Body of pancreas (tissue), 4 donors: ENCODE results near the gene TMEM181. TPM values are rescaled to one million over a fixed set of nuclear protein-coding genes. Genes with fewer than 3 reads are reported as not detected.
"Not testable (repeated sequence)": the region's sequence is repeated elsewhere in the genome, so short reads cannot be mapped to it uniquely, and the experiment has no call there.

ENCODE experiments used
- ATAC-seq: fragments of 150-250 bp; one replicate; pipeline ENCODE4 v1.9.1; 2016
- DNase-seq, 4 donors: peaks; one replicate each; pipeline ENCODE4 v3.0.0-alpha.2; 2019
- H3K27ac ChIP-seq, 4 donors: fragments of 200-600 bp; sonication (generic); 1 replicate in 3 of 4; 2 replicates in 1 of 4; pipeline versions ENCODE4 v1.5.1 to v1.6.1; 2016 to 2019; ENCODE audit warnings: mild to moderate bottlenecking in 1 of 4, mixed read lengths in 1 of 4, moderate library complexity in 1 of 4
- H3K27me3 ChIP-seq, 2 donors: fragments of 200-600 bp; sonication (generic); one replicate each; pipeline ENCODE4 v1.6.0; 2016; ENCODE audit warnings: mild to moderate bottlenecking in 1 of 2
- H3K36me3 ChIP-seq, 2 donors: fragments of 200-600 bp; sonication (generic); replicated peaks in 1 of 2; 2 replicates each; pipeline ENCODE4 v1.5.1; 2016; ENCODE audit warnings: low read depth in 2 of 2; ENCODE audit not compliant: insufficient read depth in 1 of 2
- H3K4me1 ChIP-seq: fragments of 200-600 bp; sonication (generic); one replicate; pipeline ENCODE4 v1.6.0; 2016
- H3K4me3 ChIP-seq, 2 donors: fragments of 200-600 bp; sonication (generic); 1 replicate in 1 of 2; 2 replicates in 1 of 2; pipeline ENCODE4 v1.5.1; 2016 to 2019
- H3K9me3 ChIP-seq, 3 donors: fragments of 200-600 bp; sonication (generic); 1 replicate in 2 of 3; 2 replicates in 1 of 3; pipeline ENCODE4 v1.5.1; 2016
- CTCF ChIP-seq, 7 experiments: fragments of 450-650 bp in 4 of 7; fragments of 200-600 bp in 3 of 7; sonication (generic) in 3 of 7; IDR thresholded peaks; one replicate each; pipeline ENCODE4 v1.5.1; 2016 to 2019; ENCODE audit warnings: antibody characterized with exemption in 7 of 7
- POLR2A ChIP-seq, 3 donors: fragments of 450-650 bp; IDR thresholded peaks; one replicate each; pipeline ENCODE4 v1.6.1; 2016; ENCODE audit warnings: antibody characterized with exemption in 3 of 3, mild to moderate bottlenecking in 2 of 3
- WGBS, 2 donors: methylation state at CpG; one replicate each; pipeline ENCODE4 v1.1.5; 2017; 5-methylcytosine and 5-hydroxymethylcytosine counted together
- intact Hi-C: fragments of 100-400 bp; cut with DNase I; formaldehyde crosslinking; loops from one replicate; pipeline ENCODE4 v1.15.1; 2023
- total RNA-seq, 2 donors: library from RNA; depleted of rRNA; stranded (reverse); fragments of >200 nt; gene quantifications; one replicate each; pipeline ENCODE4 v1.1.0, GENCODE V29; 2016

TMEM181 gene
- total RNA-seq, 2 donors from 2014 or later: 19.8 to 34.2 TPM

- 59 to 70% methylated on average over 19 of the region's 19 CpGs for WGBS, 2 donors
- TF ChIP-seq CTCF (IDR thresholded peaks at IDR 0.05): no peak
- TF ChIP-seq POLR2A (IDR thresholded peaks at IDR 0.05): no peak
These were observed 72.0 kb downstream of the TMEM181 start for GRCh38 chr6:158631678-158632537.

GRCh38 chr6:158632538-158633119 lies 72.7 kb downstream of the TMEM181 start:
- WGBS, 2 donors: 67 to 87% methylated on average over 3 of the region's 3 CpGs
- peaks cover 19% of the 10 kb centered on the region for H3K4me1 ChIP-seq
- intact Hi-C loops, DNase-seq, H3K27me3 ChIP-seq, H3K36me3 ChIP-seq, H3K9me3 ChIP-seq, H3K4me3 ChIP-seq, ATAC-seq: not testable (repeated sequence)
- H3K27ac ChIP-seq: peak overlapping the region in 2 of 4 donors; percentile 22 to 59

More at GRCh38 chr6:158631678-158632537, 72.0 kb downstream of the TMEM181 start:
- ATAC-seq (peak; percentile 60), DNase-seq (peak in 3 of 4 donors; percentile 44 to 67 (median 53))
- intact Hi-C loops: no loop called here
- Histone ChIP-seq H3K27me3 (no peaks in the 10 kb centered on the region), H3K27ac (peak overlapping the region in 2 of 4 donors; percentile 22 to 59), H3K4me1 (peaks cover 19% of the 10 kb centered on the region), H3K4me3 (no peak overlapping the region), H3K9me3 (no peaks in the 10 kb centered on the region), H3K36me3 (peaks cover 0 to 6% of the 10 kb centered on the region in 2 donors)

DNA sequence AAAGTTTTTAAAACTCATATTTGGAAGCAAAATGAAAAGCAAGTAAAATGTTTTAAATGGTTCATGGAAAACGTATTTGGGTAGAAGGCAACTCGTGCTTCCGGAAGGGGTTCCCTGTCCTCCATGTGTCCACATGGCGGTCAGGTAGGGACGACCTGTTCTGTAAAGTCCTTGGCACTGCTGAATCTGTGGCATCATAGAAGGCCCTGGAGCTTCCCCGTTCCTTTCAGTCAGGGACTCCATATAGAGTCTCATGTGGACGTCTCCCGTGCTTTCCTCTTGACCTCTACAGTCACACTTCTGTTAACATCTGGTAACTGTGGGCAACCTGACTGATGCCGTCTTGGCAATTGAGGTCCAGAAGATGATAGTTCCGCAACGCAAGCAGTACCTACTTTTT lies 73.2 kb downstream of the TMEM181 start:
- peaks cover 18% of the 10 kb centered on the region for H3K4me1 ChIP-seq
- DNase-seq: peak in 1 of 4 donors; percentile 12
- no peak for TF ChIP-seq CTCF (IDR thresholded peaks at IDR 0.05)
- no peak for TF ChIP-seq POLR2A (IDR thresholded peaks at IDR 0.05)
- intact Hi-C loops: no loop called here
- H3K9me3 ChIP-seq: no peaks in the 10 kb centered on the region
- H3K36me3 ChIP-seq: peaks cover 0 to 6% of the 10 kb centered on the region in 2 donors
- WGBS, 2 donors: 87 to 90% methylated on average over 11 of the region's 11 CpGs
- H3K27ac ChIP-seq: no peak overlapping the region
- H3K27me3 ChIP-seq: no peaks in the 10 kb centered on the region
- ATAC-seq: no peak
- no peak overlapping the region for H3K4me3 ChIP-seq

DNA sequence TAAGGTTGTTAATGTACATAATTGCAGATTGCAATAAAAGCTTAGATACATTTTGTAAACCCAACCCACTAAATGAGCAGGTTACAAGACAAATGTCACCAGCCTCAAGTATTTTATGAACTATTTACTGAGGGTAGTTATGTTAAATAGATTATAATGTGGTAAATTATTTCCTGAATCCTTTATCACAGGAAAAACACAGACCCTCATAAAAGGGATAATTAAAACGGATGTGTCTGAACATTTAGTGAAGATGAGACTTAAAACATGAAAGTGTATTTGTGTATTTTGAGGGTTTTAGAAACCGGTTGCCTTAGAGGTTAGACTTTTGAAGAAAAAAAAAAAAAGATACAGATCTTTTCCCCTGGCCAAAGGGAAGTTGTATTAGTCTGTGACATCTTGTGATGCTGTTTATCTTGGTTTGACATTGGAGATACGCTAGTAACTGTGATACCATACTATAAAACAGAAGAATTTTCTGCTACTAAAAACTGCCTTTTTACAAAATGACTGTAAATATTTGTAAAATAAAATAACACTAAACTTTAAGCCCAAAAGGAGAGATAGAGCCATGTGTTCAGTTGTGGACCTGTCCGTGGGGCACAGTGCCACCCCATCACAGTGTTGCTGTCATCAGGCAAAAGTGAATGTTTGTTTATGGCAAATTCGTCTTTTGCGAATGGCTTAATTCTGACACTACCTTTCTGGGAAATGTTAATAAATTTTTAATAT lies 75.0 kb downstream of the TMEM181 start:
- no peaks in the 10 kb centered on the region for H3K27me3 ChIP-seq
- no peak for ATAC-seq
- intact Hi-C loops: no loop called here
- no peaks in the 10 kb centered on the region for H3K9me3 ChIP-seq
- H3K36me3 ChIP-seq: peaks cover 0 to 5% of the 10 kb centered on the region in 2 donors
- H3K27ac ChIP-seq: no peak overlapping the region
- TF ChIP-seq POLR2A (IDR thresholded peaks at IDR 0.05) (no peak), CTCF (IDR thresholded peaks at IDR 0.05) (no peak)
- 66 to 76% methylated on average over 6 of the region's 6 CpGs for WGBS, 2 donors
- peaks cover 8% of the 10 kb centered on the region for H3K4me1 ChIP-seq
- DNase-seq: no peak
- H3K4me3 ChIP-seq: no peak overlapping the region
